ENCODE data around the gene GPX1.
"Not testable (repeated sequence)": the region's sequence is repeated elsewhere in the genome, so short reads cannot be mapped to it uniquely, and the experiment has no call there.

DNA sequence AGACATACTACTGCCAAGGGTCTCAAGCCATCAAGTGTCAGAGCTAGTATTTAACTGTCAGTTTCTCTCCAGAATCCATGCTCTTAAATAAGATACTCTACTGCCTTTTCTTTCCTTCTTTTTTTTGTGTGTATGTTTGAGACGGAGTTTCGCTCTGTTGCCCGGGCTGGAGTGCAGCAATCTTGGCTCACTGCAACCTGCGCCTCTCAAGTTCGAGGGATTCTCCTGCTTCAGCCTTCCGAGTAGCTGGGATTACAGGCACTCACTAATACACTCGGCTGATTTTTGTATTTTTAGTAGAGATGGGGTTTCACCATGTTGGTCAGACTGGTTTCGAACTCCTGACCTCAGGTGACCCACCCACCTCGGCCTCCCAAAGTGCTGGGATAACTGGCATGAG, 47.4 kb upstream of the GPX1 start:
- TF ChIP-seq TAF1 (IDR thresholded peaks at IDR 0.05; ENCODE audit: borderline replicate concordance, low read depth, low read length); POLR2AphosphoS5 (IDR thresholded peaks at IDR 0.05; ENCODE audit: low read depth, low read length): not testable (repeated sequence)

Measured in GM12892 (cell line).